ENCODE results near the gene C1orf53.

The C1orf53 gene

DNA sequence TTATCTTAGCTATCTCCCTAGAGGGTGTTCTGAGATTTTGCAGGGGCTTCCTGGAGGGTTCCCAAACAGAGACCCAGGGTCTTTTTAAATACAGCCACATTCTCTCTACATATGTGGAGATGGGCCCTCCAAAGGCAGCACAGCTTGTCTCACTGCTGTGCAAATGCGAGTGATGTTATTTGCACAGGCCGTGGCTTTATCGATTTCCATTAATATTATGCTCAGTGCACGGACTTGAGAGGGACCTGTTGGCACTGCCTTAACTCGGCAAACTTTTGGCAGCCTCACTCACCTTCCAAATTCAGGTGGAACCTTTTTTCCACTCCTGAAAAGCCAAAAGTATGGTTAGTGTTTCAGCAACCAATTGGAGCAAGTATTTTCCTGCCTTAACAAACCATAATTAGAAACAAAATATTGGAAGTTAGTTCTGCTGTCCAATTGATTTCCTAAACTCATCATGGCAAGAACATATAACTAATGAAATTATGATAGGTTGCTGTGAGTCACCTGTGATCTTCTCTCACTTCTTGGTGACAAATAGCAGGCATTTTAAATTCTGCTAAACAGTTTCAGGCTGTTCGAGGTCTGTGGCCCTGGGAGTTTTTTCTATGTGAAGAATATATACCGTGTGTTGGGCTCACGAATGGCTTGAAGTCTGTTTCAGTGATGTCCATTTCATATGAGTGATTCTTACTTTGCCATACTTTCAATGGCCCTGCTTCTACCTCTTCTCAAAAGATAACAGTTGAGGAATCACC is 25.7 kb downstream of the C1orf53 start:
- no peaks in the 10 kb centered on the region for H3K4me1 ChIP-seq (ENCODE audit: control insufficient read depth, insufficient read depth, low read length)
- ChIA-PET CTCF (interaction anchor here (1.0 to 2.6 kb wide), 3 partner anchors 12 to 315 kb away, joined by 3 to 10 read pairs (median 5); partner anchors contain the start of gene LHX9), POLR2A (interaction anchor here (0.8 to 2.0 kb wide), 2 partner anchors 8 to 11 kb away, joined by 3 to 4 read pairs; partner anchors contain the start of gene LHX9)
- H3K27ac ChIP-seq (ENCODE audit: extremely low read depth, low read depth, low read length) = no peak overlapping the region
- peaks cover 0 to 5% of the 10 kb centered on the region in 2 experiments; a peak in 1 of 3 replicates for H3K36me3 ChIP-seq (ENCODE audit: control insufficient read depth in 2 of 2, insufficient read depth in 1 of 2, low read length in 2 of 2)
- no peak for TF ChIP-seq EGR2 (tag by site-specific recombination; IDR thresholded peaks at IDR 0.05; ENCODE audit: low read depth)
- TF ChIP-seq ZSCAN5A (tag by site-specific recombination; IDR thresholded peaks at IDR 0.05) = no peak
- no peak for TF ChIP-seq ZNF404 (tag by site-specific recombination; IDR thresholded peaks at IDR 0.05)
- no peak for TF ChIP-seq ZNF157 (tag by site-specific recombination; IDR thresholded peaks at IDR 0.05)
- no peak for TF ChIP-seq OVOL3 (tag by site-specific recombination; IDR thresholded peaks at IDR 0.05)
- TF ChIP-seq, protein P1, sequence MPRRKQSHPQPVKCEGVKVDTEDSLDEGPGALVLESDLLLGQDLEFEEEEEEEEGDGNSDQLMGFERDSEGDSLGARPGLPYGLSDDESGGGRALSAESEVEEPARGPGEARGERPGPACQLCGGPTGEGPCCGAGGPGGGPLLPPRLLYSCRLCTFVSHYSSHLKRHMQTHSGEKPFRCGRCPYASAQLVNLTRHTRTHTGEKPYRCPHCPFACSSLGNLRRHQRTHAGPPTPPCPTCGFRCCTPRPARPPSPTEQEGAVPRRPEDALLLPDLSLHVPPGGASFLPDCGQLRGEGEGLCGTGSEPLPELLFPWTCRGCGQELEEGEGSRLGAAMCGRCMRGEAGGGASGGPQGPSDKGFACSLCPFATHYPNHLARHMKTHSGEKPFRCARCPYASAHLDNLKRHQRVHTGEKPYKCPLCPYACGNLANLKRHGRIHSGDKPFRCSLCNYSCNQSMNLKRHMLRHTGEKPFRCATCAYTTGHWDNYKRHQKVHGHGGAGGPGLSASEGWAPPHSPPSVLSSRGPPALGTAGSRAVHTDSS (tag by site-specific recombination; IDR thresholded peaks at IDR 0.05) = no peak
- TF ChIP-seq BCL11A (tag by site-specific recombination; IDR thresholded peaks at IDR 0.05; ENCODE audit: low read depth) = no peak
- TF ChIP-seq WT1 (tag by site-specific recombination; IDR thresholded peaks at IDR 0.05) = no peak
- TF ChIP-seq ZNF555 (tag by site-specific recombination; conservative IDR thresholded peaks at IDR 0.05) = no peak
- no peak for TF ChIP-seq ZNF10 (tag by site-specific recombination; IDR thresholded peaks at IDR 0.05)
- TF ChIP-seq, protein P2, sequence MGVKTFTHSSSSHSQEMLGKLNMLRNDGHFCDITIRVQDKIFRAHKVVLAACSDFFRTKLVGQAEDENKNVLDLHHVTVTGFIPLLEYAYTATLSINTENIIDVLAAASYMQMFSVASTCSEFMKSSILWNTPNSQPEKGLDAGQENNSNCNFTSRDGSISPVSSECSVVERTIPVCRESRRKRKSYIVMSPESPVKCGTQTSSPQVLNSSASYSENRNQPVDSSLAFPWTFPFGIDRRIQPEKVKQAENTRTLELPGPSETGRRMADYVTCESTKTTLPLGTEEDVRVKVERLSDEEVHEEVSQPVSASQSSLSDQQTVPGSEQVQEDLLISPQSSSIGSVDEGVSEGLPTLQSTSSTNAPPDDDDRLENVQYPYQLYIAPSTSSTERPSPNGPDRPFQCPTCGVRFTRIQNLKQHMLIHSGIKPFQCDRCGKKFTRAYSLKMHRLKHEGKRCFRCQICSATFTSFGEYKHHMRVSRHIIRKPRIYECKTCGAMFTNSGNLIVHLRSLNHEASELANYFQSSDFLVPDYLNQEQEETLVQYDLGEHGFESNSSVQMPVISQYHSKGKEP (tag by site-specific recombination; IDR thresholded peaks at IDR 0.05) = no peak
- no peak for TF ChIP-seq SP7 (tag by site-specific recombination; IDR thresholded peaks at IDR 0.05)
- TF ChIP-seq MYNN (tag by site-specific recombination; IDR thresholded peaks at IDR 0.05; ENCODE audit: borderline replicate concordance) = no peak
- TF ChIP-seq ATF2 (tag by site-specific recombination; IDR thresholded peaks at IDR 0.05; ENCODE audit: low read depth) = no peak
- no peak for TF ChIP-seq ZNF514 (tag by site-specific recombination; IDR thresholded peaks at IDR 0.05)
- H3K4me3 ChIP-seq (ENCODE audit: low read depth, low read length) = no peak overlapping the region
- no peaks in the 10 kb centered on the region for H3K9me3 ChIP-seq (ENCODE audit: control insufficient read depth, insufficient read depth, low read depth, low read length)

DNA sequence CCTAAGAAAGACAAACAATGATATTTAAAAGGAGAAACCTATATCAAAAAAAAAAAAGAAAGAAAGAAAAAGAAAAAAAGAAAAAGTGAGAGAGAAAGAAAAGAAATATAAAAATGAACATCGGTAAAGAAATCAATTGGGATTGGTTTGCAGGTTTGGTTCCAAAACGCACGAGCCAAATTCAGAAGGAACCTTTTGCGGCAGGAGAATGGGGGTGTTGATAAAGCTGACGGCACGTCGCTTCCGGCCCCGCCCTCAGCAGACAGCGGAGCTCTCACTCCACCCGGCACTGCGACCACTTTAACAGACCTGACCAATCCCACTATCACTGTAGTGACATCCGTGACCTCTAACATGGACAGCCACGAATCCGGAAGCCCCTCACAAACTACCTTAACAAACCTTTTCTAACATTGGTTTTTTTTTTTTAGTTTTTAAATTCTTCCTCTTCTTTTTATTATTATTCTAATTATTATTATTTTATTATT is 26.5 kb downstream of the C1orf53 start:
- POLR2A ChIA-PET = interaction anchor here (0.8 kb wide), 1 partner anchor 9 kb away, joined by 3 read pairs; no protein-coding TSS in a partner anchor
- H3K36me3 ChIP-seq (ENCODE audit: control insufficient read depth in 2 of 2, insufficient read depth in 1 of 2, low read length in 2 of 2) = peaks cover 0 to 5% of the 10 kb centered on the region in 2 experiments; a peak in 1 of 3 replicates
- no peaks in the 10 kb centered on the region for H3K4me1 ChIP-seq (ENCODE audit: control insufficient read depth, insufficient read depth, low read length)
- H3K4me3 ChIP-seq (ENCODE audit: low read depth, low read length) = peak overlapping the region; percentile 28
- CTCF ChIA-PET = interaction anchor here (0.8 kb wide), 1 partner anchor 18 kb away, joined by 4 read pairs; no protein-coding TSS in a partner anchor
- H3K27ac ChIP-seq (ENCODE audit: extremely low read depth, low read depth, low read length) = no peak overlapping the region
- H3K9me3 ChIP-seq (ENCODE audit: control insufficient read depth, insufficient read depth, low read depth, low read length) = no peaks in the 10 kb centered on the region
- TF ChIP-seq ZNF692 (tag by site-specific recombination; IDR thresholded peaks at IDR 0.05) = 0 out of 2 replicates have a peak, but pooled peaks have one; percentile 12
- 0 out of 2 replicates have a peak, but pooled peaks have one; percentile 11 for TF ChIP-seq FEZF1 (tag by site-specific recombination; IDR thresholded peaks at IDR 0.05)
- peak; percentile 72 for TF ChIP-seq ZNF335 (tag by site-specific recombination; conservative IDR thresholded peaks at IDR 0.05)
- TF ChIP-seq ZNF157 (tag by site-specific recombination; IDR thresholded peaks at IDR 0.05) = no peak
- no peak for TF ChIP-seq ZNF23 (tag by site-specific recombination; IDR thresholded peaks at IDR 0.05; ENCODE audit: borderline replicate concordance)
- no peak for TF ChIP-seq ZNF37A (tag by site-specific recombination; IDR thresholded peaks at IDR 0.05)
- peak; percentile 73 for TF ChIP-seq PRDM1 (tag by site-specific recombination; IDR thresholded peaks at IDR 0.05)
- peak; percentile 42 for TF ChIP-seq ZNF341 (tag by site-specific recombination; IDR thresholded peaks at IDR 0.05; ENCODE audit: low read depth)
- 0 out of 2 replicates have a peak, but pooled peaks have one; percentile 13 for TF ChIP-seq ZNF629 (tag by site-specific recombination; IDR thresholded peaks at IDR 0.05)
- TF ChIP-seq ZBTB7A (tag by site-specific recombination; IDR thresholded peaks at IDR 0.05; ENCODE audit: low read depth) = no peak
- no peak for TF ChIP-seq MEIS1 (CRISPR knock-in tag; IDR thresholded peaks at IDR 0.05; ENCODE audit: borderline replicate concordance)
- no peak for TF ChIP-seq ZFP41 (tag by site-specific recombination; IDR thresholded peaks at IDR 0.05; ENCODE audit: borderline replicate concordance)

Measured in HEK293 (cell line).